NCI-H146 treated with DMSO at 0.1 percent for 48 hours (cell line): Measurements from ENCODE around the gene PRKAR1B.

ENCODE experiments used
- DNase-seq: peaks from one replicate; lab custom pipeline; 2025; ENCODE audit not compliant: unreplicated experiment; lab: John Stamatoyannopoulos, UW

PRKAR1B gene

DNA sequence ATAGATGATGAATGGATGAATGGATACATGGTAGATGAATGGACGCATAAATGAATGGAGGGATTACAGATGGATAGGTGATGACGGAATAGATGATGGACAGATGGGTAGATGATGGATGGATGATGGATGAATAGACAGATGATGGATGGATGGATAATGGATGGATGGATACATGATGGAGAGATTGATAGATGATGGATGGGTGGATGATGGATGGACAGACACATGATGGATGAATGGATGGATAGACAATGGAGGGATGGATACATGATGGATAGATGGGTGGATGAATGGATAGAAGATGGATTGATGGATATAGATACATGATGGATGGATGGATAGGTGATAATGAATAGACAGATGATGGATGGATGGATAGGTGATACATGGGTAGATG, 198.6 kb downstream of the PRKAR1B start:
- DNase-seq, result no peak

DNA sequence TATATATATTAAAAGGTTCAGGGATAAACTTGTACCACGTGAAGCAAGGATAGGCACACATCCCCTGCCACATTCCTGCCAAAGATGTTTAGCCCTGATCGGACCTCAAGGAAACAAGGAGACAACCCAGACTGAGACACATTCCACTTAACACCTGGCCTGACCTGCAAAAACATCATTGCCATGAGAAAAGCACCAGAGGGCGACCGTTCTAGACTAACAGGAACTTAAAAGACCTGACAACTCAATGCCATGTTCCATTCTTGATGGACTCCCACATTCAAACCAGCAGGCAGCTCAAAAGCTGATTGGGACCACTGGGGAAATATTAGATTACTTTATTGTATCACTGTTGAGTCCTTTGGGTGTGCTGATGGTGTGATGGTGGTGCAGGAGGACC, 199.4 kb downstream of the PRKAR1B start:
- no peak for DNase-seq

DNA sequence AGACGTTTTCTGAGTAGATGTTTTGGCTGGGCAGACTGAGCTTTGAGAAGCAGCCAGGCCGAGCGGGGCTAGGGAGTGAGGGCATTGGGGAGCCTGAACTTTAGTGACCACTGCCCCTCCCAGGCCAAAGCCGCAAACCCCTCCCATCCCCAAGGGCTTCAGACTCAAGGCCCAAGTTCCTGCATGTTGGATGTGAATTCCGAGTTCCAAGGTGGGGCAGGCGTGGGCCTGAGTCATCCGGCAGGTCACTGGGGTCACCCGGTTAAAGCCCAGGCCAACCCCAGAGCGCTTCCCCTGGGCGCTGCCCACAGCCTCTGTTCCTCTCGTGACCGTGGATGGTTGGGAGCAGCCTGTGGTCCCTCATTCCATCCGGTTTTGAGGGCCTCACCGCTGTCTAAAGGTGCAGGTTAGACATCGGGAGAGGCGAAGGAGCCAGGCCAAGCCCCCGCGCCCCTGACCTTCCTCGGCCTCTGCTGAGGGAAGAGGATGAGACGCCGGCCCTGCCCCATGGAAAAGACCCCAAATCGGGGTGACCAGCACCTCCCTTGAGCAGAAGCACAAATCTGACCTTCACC, 200.5 kb downstream of the PRKAR1B start:
- DNase-seq, result no peak

DNA sequence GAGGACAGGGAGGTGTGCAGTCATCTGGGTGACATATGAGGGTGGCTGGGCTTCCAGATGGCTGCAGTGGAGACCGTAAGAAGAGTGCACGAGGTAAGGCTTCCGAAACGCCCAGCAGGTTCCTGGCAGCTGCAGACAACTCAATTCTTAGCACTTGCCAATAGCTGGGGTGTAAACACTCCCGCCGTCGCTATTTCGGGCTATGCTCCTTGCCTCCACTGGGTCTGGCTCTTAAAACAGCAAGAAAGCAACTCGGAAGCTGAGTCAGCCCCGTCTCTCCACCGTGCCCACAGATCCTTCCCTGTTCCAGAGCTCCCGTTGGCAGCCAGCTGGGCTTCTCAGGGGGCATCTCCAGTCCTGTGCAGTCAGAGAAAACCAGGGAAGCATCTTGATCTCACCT, 201.3 kb downstream of the PRKAR1B start:
- DNase-seq, result no peak

DNA sequence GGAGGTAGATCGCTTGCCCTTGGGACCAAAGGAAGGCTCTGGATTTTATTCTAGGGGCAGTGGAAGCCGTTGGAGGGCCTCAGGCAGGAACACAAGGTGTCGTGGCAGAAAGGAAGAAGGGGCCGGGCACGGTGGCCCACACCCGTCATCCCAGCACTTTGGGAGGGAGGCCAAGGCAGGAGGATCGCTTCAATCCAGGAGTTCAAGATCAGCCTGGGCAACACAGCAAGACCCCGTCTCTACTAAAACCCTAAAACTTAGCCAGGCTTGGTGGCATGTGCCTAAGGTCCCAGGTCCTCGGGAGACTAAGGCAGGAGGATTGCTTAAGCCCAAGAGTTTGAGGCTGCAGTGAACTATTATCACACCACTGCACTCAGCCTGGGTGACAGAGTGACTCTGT, 202.3 kb downstream of the PRKAR1B start:
- DNase-seq, result no peak

DNA sequence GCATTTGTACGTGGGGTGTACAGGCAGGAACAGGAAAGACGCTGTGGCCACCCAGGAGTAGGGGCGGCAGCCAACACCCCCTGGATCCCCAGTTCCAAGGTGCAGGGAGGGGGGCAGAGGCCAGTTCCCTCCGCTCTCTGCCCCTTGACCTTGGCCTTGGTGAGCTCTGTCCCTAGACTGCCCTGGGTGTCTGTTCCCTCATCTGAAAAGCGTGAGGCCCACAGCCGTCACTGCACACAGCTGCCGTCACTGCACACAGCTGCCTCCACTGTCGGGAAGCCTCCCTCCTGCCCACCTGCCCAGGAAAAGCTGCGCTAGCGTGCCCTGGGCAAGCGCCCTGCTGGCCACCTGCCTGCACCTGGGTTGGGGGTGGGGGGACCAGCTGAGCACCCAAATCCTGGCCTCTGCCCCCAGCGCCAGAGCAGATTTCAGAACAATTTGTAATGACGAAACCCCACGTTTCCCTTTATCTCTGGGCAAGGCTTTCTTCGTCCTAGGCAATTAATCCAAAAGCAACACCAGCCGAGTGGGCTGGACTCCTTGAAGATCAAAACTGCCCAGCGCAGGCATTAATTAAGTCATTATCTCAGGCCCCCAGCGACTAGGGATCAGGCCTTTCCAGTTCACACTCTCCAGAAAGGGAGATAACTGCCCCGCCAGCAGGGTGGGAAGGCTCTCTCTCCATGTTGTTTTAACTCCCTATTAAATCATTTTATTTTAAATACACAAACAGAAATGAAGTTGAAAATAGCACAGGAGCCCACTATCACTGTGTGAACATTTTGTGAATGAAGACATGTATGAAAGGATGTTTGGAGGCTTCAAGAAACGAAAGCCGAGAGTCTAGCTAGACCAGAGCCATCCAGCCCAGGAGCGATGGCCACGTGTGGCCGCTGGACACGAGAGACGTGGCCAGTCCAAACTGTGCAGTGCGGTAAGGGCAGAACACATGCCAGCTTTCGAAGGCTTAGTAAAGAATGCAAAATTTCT, 203.4 kb downstream of the PRKAR1B start:
- DNase-seq, result no peak

DNA sequence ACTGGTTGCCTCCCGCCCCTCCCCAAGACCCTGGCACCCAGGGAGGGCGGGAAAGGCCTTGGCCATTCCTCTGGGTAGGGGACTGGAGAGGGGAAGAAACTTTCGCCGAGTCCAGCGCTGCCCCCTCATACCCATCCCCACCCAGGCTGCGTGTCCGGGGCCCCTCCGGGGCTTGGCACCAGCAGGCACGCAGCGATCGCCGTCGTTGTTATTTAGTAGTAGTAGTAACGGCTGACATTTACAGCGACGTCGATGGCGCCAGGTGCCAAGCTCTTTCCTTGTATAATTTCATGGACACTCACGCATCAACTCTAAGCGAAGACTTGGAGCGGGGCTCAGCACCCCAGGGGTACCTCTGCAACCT, 204.1 kb downstream of the PRKAR1B start:
- no peak for DNase-seq

DNA sequence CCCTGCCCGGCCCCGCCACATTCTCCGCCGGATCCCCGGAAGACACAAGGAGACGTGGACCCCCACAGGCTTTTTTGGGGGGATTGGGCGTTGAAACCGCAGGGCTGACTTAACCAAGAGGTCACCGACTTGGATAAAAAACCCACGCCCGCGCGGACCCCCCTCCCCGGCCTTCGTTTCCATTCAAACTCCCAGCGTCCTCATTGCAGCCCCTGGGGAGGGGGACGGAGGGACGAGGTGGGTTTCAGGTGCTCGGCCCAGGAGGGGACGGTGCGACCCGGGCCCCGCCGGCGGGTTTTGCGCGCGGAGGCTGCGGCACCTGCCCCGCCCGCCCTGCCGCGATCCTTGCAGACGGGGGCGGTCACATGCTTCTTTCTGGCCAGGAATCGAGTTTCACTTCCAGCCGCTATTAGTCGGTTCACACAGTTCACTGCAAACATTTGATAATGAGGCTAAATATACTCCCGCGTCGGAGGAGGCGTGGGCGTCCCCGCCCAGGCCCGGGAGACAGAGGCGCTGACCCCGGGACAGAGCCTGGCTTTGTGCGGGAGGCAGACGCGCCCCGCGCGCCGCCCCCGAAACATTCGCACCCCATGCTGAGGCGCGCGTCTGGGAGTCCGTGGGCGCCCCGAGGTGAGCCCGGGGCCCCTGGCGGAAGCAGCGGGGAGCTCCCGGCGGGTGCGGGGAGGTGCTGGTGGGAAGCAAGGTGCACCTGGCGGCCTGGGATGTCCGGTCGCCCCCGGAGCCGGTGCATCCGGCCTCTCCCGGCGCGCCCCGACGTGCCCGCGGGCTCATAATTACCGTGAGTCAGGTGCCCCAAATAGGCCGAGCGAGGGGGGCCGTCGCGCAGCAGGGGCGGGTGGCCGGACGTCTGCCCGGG, 204.8 kb downstream of the PRKAR1B start:
- DNase-seq, result no peak

DNA sequence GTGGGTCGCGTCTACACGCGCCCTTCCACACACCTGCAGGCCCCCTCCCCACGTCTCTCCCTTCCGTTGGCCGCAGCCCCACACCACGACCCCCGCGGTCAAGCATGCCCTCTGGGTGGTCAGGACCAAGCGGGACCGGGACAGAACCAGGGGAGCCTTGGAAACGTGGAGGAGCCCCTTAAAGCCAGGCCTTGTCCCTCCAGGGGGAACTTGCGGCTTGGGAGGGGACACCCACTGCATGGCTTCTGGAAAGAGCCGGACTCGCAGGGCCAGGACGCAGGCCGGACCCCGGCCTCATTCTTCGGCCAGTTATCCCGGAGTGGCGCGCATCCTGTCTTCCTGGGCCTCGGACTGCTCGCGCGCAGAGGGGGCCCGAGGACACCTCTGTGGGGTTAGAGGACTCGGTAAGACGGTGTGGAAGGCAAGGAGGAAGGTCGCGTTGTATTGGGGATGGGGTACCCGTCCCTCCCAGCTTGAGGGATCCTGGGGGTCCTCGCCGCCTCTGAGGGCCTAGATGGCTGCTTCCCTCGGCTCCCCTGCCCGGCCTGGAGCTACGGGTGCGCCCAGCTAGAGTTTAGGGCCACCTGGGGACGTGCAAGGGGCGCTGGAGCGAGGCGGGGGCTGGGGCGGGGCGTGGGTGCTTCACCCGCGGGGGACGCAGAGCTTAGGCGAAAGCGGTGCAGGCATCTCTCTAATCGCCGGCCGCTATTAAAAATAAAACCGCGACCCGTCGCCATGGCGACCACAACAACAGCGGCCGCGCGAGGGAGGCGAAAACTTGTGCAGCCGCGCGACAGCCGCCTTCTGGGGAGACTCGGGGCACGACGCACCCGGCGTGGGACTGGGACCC, 205.6 kb downstream of the PRKAR1B start:
- no peak for DNase-seq

DNA sequence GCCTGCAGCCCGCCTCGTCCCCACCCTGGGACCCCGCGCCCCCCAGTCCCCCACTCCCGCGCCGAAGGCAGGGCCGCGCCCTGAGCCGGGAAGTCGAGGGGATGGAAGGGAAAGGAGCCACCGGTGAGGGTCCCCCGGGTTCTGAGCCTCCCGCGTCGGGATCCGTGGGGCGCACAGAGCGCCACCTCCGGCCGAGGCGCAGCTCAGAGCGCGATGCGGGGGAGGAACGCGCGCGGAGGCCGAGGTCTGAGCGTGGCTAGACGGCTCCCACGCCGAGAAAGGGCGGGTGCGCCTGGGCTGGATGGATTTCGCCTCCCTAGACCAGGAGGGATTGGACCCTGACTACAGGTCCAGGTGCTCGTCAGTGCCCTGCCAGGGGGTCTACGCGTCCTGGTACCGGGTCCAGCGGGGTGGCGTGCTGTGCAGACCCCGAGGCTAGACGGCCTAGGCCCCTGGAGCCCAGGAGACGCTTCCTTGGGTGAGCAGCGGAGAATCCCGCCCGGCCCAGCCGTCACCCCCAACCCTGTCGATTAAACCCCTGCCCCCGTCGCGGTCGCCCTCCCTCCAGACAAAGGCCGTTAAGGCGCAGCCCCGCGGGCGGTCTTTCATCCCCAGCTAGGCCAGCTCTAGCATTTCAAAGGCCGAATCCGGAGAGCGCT, 206.4 kb downstream of the PRKAR1B start:
- DNase-seq, result no peak

DNA sequence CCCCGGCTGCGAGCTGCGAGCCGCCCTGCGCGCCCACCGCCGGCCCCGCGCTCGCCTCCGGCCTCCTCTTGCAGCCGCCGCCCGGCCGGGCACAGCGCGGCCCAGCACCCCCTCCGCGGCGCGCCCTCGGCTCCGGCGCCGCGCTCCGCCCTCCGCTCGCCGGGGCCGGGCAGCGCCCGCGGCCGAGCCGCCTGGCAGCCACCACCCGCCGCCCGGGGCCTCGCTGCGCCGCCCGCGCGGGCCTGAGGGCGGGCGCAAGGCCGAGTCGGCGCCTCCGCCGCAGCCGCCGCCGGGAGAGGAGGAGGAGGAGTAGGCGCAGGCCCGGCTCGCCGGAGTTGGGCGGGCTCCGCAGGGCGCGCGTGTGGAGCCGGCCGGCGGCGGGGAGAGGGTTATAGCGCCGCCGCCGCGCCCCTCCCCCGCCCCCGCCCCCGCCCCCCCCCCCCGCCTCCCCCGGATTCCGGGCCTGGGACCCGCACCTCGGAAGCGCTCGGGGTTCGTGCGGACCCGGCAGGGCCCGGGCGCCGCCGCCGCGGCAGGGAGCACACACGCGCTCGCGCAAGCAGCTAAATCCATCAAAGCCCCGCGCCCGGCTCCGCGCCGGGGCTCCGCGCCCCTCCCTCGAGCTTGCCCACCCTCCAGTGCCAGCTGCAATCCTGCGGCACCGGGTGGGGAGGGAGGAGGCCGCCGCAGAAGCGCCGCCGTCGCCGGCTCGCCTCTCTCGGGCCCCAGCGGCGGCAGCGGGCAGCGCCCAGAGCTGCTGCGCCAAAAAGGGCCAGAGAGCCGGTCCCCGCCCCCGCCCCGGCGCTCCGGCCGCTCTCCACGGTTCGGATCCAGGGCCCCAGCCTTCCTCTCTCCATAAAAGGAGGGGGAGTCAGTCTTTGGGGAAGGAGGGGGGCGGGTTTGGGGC, 207.3 kb downstream of the PRKAR1B start, which contains the start of gene PDGFA:
Gene PDGFA, minus strand, starts transcription at position 363 of the 907 bp plus-strand sequence. CDS start 845 bp downstream, outside the sequence.
- DNase-seq, result no peak

DNA sequence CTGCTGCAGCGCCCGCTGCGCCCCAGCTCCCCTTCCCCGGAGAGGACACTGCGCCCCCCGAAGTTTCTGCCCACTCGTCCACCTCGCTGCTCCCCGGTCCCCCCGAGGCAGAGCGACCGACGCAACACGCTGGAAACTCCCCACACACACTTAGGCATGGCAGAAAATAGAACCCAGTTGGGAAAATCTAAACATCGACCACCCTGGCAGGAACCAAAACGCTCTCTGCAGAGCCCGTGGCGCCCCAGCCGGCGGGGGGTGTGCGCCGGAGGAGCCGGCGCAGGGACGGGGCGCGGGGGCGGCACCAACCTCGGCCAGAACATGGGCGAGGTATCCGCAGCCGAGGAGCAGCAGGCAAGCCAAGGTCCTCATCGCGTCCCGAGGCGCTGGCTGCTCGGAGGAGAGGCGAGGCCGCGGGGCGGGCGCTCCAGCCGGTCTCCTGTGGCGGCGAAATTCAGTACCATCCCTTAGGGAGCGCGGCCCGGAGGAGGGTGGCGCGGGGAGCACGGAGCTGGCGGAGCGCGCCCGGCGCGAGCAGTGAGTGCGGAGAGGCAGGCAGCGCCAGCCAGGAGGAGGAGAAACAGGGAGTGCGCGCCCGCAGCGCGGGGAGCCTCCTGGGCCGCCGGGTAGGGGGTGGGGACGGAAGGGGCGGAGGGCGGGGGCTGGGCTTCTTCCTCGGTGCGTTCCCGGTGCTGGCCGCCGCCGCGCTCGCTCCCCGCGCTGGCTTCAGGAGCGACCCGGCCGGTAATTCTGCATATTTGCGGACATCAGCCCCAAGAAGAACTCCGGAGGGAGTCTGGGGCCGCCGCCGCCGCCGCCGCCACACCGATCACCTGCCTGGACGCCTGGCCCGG, 208.2 kb downstream of the PRKAR1B start:
- peak; percentile 67 for DNase-seq

DNA sequence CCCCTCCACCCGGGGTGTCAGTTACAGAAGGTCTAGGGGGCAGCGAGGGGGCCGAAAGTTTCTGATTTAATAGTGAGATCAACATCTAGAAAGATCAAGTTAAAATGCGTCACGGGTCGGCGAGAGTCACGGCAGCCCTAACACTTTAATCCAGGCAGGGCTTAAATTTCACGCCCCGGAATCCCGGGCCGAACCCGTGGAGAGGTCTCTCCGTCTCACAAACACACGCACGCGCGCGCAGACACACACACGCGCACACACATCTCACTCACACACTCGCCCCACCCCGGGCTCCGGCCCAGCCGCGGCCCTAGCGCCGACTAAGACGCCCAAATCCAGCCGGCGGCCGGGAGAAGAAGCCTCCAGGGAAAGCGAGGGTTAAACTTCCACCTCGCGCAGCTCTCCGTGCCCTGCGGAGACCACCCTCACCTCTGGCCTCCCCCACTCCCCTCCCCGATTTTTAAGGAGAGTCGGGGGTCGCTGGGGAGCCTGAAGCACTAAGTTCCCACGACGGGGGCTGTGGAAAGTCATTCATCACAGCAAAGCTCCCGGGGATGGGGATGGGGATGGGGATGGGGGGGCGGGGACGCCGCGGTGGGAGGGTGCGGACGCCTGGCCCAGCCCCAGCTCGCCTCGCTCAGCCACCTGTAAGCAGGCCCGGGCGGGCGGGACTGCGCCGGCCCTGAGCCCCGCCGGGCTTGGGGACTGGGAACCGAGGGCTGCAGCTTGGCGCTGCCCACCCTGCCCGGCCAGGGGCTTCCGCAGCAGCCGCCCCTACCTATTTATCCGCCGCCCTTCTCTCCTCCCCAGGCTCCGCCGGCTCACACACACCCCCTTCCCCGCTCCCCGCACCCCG, 209.1 kb downstream of the PRKAR1B start:
- no peak for DNase-seq

DNA sequence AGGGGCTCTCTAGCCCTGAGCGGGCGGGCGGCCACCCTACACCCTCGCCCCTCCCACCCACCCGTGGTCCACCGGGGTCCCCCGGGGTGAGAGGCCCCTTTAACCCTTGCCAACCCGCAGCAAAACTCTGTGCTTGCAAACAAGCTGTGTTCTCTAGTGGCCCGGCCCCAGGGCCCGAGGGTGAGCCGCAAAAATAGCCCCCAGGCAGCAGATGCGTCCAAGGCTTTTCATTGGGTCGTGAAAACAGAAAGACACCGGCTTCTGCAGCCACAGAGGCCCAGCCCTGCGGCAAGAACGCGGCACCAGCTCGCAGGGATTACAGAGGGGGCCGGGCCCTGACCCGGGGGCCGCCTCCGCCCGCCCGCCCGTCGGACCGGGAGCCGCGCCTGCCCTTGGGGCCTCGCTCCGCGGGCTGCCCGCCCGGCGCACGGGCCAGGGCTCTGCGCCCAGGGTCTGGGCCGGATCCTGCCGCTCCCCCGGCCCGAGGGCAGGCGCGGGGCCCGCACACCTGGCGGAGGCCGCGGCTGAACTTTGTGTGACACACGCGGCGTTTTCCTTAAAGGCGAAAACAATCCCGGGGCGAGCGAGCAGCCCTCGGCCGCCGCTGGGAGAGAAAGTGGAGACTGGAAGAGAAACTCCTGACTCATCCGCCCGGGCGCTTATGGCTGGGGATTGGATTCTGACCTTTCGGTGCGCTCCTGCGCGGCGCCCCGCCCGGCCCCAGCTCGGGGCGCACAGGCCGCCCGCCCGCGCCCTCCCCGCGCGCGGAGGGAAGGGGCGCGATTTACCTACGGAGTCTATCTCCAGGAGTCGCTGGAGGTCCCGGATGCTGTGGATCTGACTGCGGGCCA, 210.2 kb downstream of the PRKAR1B start:
- DNase-seq, result no peak

DNA sequence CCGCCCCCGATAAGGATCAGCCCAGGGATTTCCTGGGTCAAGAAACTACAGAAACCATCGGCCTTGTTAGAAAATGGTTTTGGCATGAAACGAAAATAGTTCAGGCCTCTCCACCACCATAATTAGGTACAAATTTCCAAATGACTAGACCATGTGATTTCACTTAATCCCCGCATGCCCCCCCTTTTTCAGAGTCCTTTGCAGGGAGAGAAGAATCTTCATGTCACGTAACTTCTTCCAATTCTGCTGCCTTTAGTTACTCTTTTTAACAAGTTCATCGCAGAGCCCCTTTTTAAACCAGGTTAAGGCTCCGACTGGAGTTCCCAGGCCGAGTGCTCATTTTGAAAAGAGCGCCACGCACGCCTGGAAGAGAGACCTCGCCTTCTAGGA, 210.9 kb downstream of the PRKAR1B start:
- DNase-seq, result no peak

DNA sequence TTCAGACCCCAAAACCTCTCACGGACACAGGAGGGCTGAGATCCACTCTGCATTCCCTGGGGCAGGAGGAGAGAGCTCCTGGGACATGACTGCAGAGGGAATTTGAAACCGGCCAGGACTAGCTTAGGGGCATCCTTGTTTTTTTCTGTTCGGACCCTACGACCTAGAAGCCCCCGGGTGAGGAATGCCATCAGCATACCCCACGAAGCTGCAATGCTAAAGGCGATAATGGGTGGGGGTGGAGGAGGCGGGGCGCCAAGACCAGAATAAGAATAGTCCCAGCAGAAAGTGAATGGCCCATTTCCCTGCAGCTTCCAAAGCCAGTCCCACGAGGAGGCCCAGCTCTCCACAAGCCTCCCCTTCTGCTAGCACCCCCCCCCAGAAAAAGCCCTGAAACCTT, 211.5 kb downstream of the PRKAR1B start:
- DNase-seq, result no peak
